Stimulated activated CD4-positive, alpha-beta T cell treated with anti-CD3 and anti-CD28 coated beads, Interleukin-12 subunit alpha, Interleukin-12 subunit beta, amount 100 ng/mL, for 24 hours (primary cell): ENCODE data around the gene TMEM52B.

Source experiments
- DNase-seq, 2 experiments: peaks; one replicate each; pipeline ENCODE4 v3.0.0-alpha.2; 2020; ENCODE audit warnings: low read depth in 2 of 2

TMEM52B gene

GRCh38 chr12:10178821-10179220 lies at the start of gene TMEM52B:
TSS of gene TMEM52B (plus strand) at chr12:10179032. CDS start at chr12:10179575, 543 bp downstream.
- DNase-seq = no peak

DNA sequence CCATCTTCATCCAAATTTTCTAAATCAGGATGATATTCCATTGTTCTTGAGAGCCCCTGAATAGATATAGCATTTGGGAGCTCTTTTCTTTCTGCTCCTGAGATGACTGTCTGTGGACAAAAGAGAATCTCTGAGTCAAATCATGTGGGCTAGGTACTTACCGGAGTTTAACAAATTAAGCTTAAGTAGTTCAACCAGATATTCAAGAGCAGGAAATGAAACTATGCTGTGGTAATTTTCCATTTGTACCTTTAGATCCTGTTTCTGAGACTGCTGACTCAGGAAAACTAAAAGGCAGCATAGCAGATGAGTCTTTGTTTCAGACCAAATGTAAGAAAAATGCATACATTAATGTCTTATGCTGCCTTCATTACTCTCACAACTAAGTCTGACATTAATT lies 48.8 kb upstream of the TMEM52B start, which contains the start of gene CLEC7A:
Gene CLEC7A (minus strand): TSS at position 158 of the 400 bp plus-strand sequence. CDS start 117 bp downstream, at position 41.
- no peak for DNase-seq

- DNase-seq = no peak
Observed at GRCh38 chr12:10131111-10131690, 47.6 kb upstream of the TMEM52B start.

- no peak for DNase-seq
Observed at GRCh38 chr12:10132850-10133370, 45.9 kb upstream of the TMEM52B start.

DNA sequence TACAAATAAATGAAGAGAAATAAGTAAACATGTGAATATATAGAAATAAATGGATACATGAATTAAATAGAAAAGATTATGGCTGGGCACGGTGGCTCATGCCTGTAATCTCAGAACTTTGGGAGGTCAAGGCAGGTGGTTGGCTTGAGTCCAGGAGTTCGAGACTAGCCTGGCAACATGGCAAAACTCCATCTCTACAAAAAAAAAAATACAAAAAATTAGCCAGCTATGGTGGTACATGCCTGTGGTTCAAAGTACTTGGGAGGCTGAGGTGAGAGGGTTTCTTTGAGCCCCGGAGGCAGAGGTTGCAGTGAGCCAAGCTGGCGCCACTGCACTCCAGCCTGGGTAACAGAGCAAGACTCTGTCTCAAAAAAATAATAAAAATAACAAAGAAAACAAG lies 43.7 kb upstream of the TMEM52B start:
- no peak for DNase-seq

GRCh38 chr12:10136637-10137205 lies 42.1 kb upstream of the TMEM52B start:
- DNase-seq = no peak

DNA sequence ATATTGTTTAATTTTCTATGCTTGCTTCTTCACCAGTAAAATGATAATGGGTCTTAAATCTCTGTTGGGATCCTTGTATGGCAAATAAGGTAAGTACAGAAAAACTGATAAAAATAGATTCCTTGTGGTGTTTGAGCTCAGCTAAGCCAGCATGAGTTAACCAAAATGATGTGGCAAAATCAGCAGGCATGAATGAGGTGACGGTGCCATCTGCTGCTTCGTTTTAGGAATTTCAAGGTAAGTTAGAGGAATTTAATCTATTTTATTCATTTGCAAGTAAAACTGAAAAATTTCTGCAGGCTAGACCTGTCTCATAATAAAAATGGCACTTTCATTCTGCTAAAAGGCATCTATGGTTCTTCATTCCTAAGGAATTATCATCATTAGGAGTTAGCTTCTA lies 38.8 kb upstream of the TMEM52B start:
- peak in 1 of 2 experiments; percentile 17 for DNase-seq

GRCh38 chr12:10142976-10143589 lies 35.7 kb upstream of the TMEM52B start:
- DNase-seq = no peak

DNA sequence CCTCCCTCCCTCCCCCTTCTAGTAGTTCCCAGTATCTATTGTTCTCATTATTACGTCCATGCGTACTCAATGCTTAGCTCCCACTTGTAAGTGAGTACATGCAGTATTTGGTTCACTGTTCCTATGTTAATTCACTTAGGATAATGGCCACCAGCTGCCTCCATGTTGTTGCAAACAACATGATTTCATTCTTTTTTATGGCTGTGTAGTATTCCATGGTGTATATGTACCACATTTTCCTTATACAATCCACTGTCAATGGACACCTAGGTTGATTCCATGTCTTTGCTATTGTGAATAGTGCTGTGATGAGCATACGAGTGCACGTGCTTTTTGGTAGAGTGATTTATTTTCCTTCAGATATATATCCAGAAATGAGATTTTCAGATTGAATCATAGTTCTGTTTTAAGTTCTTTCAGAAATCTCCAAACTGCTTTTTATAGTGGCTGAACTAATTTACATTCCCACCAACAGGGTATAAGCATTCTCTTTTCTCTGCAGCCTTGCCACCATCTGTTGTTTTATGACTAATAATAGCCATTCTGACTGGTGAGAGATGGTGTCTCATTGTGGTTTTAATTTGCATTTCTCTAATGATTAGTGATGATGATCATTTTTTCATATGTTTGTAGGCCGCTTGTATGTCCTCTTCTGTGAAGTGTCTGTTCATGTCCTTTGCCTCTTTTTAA lies 31.0 kb upstream of the TMEM52B start:
- no peak for DNase-seq

- DNase-seq = no peak
Observed at GRCh38 chr12:10151621-10152020, 27.2 kb upstream of the TMEM52B start.

DNA sequence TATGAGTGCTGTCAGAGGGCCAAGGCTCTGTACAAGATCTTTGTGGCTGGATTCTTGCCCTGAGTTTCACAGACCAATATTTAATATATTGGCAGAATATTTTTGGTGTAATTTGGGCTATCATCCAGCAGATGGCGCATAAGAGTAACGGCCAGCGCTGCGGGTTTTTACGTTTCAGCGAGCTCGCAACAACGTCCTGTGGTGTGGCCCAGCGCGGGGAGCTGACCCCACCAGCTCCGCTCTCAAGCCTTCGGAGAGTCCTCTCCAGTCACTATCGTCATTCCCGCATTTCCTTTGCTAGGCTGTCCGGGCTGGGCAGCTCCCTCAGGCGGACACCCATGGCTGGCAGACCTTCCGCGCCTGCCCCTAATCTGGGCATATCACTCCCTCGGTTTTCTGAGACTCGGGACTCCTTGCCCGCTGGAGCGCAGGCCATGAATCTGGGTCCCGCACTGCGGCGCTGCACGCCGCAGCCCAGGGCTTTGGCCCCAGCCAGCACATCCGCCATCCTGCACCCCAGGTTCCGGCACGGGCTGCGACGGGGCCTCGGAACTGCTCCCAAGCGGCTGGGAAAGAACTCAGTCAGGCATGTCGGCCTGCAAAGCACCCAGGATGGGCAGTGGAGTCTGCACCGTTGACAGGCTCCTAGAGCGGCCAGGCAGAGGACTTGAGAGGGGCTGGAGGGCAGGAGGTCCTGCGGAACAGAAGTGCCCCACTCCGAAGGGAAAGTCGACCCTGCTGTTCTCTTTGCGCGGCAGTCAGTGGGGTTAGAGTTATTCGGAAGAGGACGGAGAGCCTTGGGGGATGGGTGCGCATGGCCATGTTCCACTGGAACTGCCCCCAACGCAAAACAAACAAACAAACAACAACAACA lies 25.3 kb upstream of the TMEM52B start:
- peak; percentile 9 to 28 for DNase-seq

GRCh38 chr12:10154145-10154496 lies 24.7 kb upstream of the TMEM52B start:
- DNase-seq = no peak

GRCh38 chr12:10155966-10156365 lies 22.9 kb upstream of the TMEM52B start:
- no peak for DNase-seq

GRCh38 chr12:10158406-10158805 lies 20.4 kb upstream of the TMEM52B start:
- no peak for DNase-seq

DNA sequence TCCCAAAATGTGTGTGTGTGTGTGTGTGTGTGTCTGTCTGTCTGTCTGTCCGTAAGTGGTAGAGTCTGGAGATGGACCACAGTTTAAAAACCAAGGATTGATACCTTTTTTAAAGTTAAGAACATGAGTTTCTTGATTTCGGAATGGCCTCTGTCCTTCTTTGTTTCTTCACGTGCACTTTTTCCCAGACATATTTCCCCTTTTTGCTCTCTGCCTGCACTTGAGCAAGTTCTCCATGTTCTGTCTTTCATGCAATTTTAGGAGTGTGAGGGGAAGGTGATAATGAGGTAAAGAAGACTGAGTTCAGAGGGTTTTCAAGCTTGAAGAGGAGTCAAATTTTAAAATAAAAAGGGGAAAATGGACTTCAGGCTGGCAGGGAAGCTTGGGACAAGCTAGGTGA lies 19.6 kb upstream of the TMEM52B start:
- no peak for DNase-seq

- DNase-seq = no peak
Observed at GRCh38 chr12:10160617-10161385, 18.0 kb upstream of the TMEM52B start.

DNA sequence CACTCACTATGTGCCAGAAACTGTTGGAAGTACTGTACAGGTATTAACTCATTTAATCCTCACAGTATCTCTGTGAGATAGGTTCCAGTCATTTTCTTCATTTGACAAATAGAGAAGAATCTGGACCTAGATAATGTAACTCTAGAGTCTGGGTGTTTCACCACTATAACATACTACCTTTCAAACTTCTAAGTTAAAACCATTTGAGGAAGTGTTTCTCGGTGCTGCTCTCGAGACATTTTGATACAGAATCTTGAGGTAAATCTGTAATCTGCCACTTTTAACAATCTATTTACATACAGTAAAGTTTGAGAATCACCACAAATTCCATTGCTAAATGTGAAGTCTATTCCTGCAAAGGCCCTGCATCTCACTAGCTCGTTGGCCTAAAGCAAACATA lies 15.7 kb upstream of the TMEM52B start:
- no peak for DNase-seq

- DNase-seq = no peak
Observed at GRCh38 chr12:10165421-10165820, 13.4 kb upstream of the TMEM52B start.

GRCh38 chr12:10167599-10167998 lies 11.2 kb upstream of the TMEM52B start:
- no peak for DNase-seq

DNA sequence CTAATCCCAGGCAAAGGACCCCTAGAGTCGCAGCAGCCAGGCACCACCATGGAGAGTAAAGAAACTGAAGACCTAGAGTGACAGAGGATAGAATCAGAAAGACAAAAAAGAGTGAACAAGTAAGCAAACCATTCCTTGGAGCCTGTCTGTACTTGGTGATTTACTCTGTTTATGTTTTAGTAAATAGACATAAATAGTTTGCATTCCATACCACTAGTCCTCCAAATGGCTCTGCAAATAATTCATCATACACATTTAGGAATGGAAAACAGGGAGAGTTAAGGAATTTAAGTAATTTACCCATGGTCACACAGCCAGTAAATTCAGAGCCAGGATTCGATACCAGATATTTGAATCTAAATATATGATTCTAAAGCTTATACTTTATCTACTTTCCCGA lies 9.7 kb upstream of the TMEM52B start:
- no peak for DNase-seq

GRCh38 chr12:10170216-10170615 lies 8.6 kb upstream of the TMEM52B start:
- DNase-seq = no peak
